ENCODE results near the gene GINS3. TPM values are rescaled to one million over a fixed set of nuclear protein-coding genes. Genes with fewer than 3 reads are reported as not detected.
"Not testable (repeated sequence)": the region's sequence is repeated elsewhere in the genome, so short reads cannot be mapped to it uniquely, and the experiment has no call there.

The GINS3 gene
- total and polyA plus RNA-seq, 10 of the 15 experiments (the other 5 are each of a cell fraction or from before 2014, with no cell fraction given) = 13.6 to 22.4 (median 15.6) TPM

DNA sequence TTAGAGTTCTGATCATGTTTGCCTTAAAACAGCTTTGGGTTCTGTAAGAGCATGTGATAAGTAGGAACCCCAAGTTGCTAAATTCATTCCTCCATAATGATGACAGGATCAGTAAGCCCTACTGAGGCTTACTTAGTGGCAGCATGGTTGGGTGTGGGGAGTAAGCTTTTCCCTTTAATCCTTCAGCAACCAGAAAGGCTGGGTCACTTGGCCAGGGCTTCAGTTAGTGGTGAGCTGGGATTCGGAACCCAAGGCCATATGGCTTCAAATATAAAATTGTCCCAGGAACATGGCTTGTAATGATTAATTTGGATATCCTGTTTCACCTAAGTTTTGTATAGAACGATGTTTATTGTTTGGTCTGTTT, 850 bp downstream of the GINS3 start:
- CTCF ChIA-PET = interaction anchor here (0.8 to 2.2 kb wide), 3 partner anchors 57 to 453 kb away, joined by 3 to 12 read pairs (median 3); no protein-coding TSS in a partner anchor
- no peaks in the 10 kb centered on the region for H3K36me3 ChIP-seq (ENCODE audit: control insufficient read depth in 2 of 2, insufficient read depth in 2 of 2, low read length in 1 of 2)
- DNase-seq (ENCODE audit: low read depth, low spot score) (no peak), ATAC-seq (peak; percentile 47), FAIRE-seq (peak; percentile 52)
- in situ Hi-C loops (cut with MboI) (loop anchor here (10.0 kb wide), 1 partner anchor 242 kb away; no protein-coding TSS in a partner anchor), intact Hi-C loops (cut with micrococcal nuclease; ENCODE audit: unreplicated experiment) (loop anchor here (5.0 kb wide), 1 partner anchor 239 kb away; no protein-coding TSS in a partner anchor)
- TF ChIP-seq ASH2L (IDR thresholded peaks at IDR 0.05; ENCODE audit: borderline replicate concordance, low read depth) = no peak
- no peak for TF ChIP-seq TARDBP (IDR thresholded peaks at IDR 0.05; ENCODE audit: borderline replicate concordance)
- TF ChIP-seq SMC3 (IDR thresholded peaks at IDR 0.05; ENCODE audit: borderline replicate concordance, low read length) = no peak
- TF ChIP-seq TBL1XR1 (IDR thresholded peaks at IDR 0.05; ENCODE audit: low read depth, low read length) = no peak
- TF ChIP-seq ZNF217 (IDR thresholded peaks at IDR 0.05) = no peak
- no peak for TF ChIP-seq SP1 (IDR thresholded peaks at IDR 0.05; ENCODE audit: low read depth, low read length)
- TF ChIP-seq, protein P1, sequence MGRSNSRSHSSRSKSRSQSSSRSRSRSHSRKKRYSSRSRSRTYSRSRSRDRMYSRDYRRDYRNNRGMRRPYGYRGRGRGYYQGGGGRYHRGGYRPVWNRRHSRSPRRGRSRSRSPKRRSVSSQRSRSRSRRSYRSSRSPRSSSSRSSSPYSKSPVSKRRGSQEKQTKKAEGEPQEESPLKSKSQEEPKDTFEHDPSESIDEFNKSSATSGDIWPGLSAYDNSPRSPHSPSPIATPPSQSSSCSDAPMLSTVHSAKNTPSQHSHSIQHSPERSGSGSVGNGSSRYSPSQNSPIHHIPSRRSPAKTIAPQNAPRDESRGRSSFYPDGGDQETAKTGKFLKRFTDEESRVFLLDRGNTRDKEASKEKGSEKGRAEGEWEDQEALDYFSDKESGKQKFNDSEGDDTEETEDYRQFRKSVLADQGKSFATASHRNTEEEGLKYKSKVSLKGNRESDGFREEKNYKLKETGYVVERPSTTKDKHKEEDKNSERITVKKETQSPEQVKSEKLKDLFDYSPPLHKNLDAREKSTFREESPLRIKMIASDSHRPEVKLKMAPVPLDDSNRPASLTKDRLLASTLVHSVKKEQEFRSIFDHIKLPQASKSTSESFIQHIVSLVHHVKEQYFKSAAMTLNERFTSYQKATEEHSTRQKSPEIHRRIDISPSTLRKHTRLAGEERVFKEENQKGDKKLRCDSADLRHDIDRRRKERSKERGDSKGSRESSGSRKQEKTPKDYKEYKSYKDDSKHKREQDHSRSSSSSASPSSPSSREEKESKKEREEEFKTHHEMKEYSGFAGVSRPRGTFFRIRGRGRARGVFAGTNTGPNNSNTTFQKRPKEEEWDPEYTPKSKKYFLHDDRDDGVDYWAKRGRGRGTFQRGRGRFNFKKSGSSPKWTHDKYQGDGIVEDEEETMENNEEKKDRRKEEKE (IDR thresholded peaks at IDR 0.05) = no peak
- TF ChIP-seq SREBF2 (IDR thresholded peaks at IDR 0.05; ENCODE audit: low read length) = no peak
- no peak for TF ChIP-seq ZNF207 (IDR thresholded peaks at IDR 0.05; ENCODE audit: borderline replicate concordance)
- TF ChIP-seq SRF (IDR thresholded peaks at IDR 0.05; ENCODE audit: low read depth in 2 of 2, low read length in 2 of 2) = no peak
- TF ChIP-seq MYC (IDR thresholded peaks at IDR 0.05; ENCODE audit: insufficient read depth, insufficient read length, insufficient replicate concordance, low read length, severe bottlenecking) = no peak
- no peak for TF ChIP-seq IRF3 (IDR thresholded peaks at IDR 0.05)
- RAD21 ChIA-PET (ENCODE audit: unreplicated experiment) = interaction anchor here (0.6 to 2.0 kb wide), 2 partner anchors 57 to 335 kb away, joined by 4 to 5 read pairs; no protein-coding TSS in a partner anchor
- H3K9me3 ChIP-seq (replicated peaks; ENCODE audit: control insufficient read depth, insufficient read depth, low read length) = peaks cover 2% of the 10 kb centered on the region; the same call in 2 of the 3 replicates
- SMC1A ChIA-PET (ENCODE audit: uncharacterized antibody, unreplicated experiment) = interaction anchor here (0.7 to 1.8 kb wide), 4 partner anchors 9 to 1239 kb away, joined by 3 to 4 read pairs (median 4); a partner anchor contains a TSS
- H3K27ac ChIP-seq (ENCODE audit: control insufficient read depth, insufficient read depth) = peak overlapping the region; percentile 83
- H3K4me3 ChIP-seq = peak overlapping the region; percentile 99
- H3K4me1 ChIP-seq (ENCODE audit: control insufficient read depth, insufficient read depth, low read length) = no peaks in the 10 kb centered on the region
- 4% methylated on average over 2 of the region's 2 CpGs for WGBS (ENCODE audit: insufficient coverage, insufficient replicate concordance, low lambda C conversion rate, missing lambda C conversion rate)
- peak overlapping the region; percentile 96 for H3K4me2 ChIP-seq (ENCODE audit: control insufficient read depth, insufficient read depth)
- peak overlapping the region; percentile 100 for H2AFZ ChIP-seq (ENCODE audit: control insufficient read depth, low read depth, low read length)
- H3K27me3 ChIP-seq (replicated peaks in 1 of 2; ENCODE audit: control insufficient read depth in 2 of 2, insufficient read depth in 2 of 2, low read length in 1 of 2) = no peaks in the 10 kb centered on the region
- no peaks in the 10 kb centered on the region for H4K20me1 ChIP-seq (ENCODE audit: control insufficient read depth, insufficient read depth)
- H3K79me2 ChIP-seq (ENCODE audit: control insufficient read depth, insufficient read depth, low read length) = peaks cover 10% of the 10 kb centered on the region
- POLR2A ChIA-PET = no interaction called here
- peak overlapping the region; percentile 86 for H3K9ac ChIP-seq (ENCODE audit: control insufficient read depth, insufficient read depth, low read length)
- BruUV-seq (replicated peaks) = no TSS peak

DNA sequence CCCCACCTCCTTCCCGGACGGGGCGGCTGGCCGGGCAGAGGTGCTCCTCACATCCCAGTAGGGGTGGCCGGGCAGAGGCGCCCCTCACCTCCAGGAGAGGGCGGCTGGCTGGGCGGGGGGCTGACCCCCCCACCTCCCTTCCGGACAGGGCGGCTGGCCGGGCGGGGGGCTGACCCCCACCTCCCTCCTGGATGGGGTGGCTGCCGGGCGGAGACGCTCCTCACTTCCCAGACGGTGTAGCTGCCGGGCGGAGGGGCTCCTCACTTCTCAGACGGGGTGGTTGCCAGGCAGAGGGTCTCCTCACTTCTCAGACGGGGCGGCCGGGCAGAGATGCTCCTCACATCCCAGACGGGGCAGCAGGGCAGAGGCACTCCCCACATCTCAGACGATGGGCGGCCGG, 4.6 kb downstream of the GINS3 start:
- intact Hi-C loops (cut with micrococcal nuclease; ENCODE audit: unreplicated experiment) = not testable (repeated sequence)
- in situ Hi-C loops (cut with MboI) = loop anchor here (10.0 kb wide), 1 partner anchor 238 kb away; no protein-coding TSS in a partner anchor

More for the DNA sequence above, 4.6 kb downstream of the GINS3 start:
- 98% methylated on average over 21 of the region's 26 CpGs for WGBS (ENCODE audit: insufficient coverage, insufficient replicate concordance, low lambda C conversion rate, missing lambda C conversion rate)
- BruUV-seq (replicated peaks); H3K79me2 ChIP-seq (ENCODE audit: control insufficient read depth, insufficient read depth, low read length); H4K20me1 ChIP-seq (ENCODE audit: control insufficient read depth, insufficient read depth); H3K9ac ChIP-seq (ENCODE audit: control insufficient read depth, insufficient read depth, low read length); FAIRE-seq; H2AFZ ChIP-seq (ENCODE audit: control insufficient read depth, low read depth, low read length); H3K4me2 ChIP-seq (ENCODE audit: control insufficient read depth, insufficient read depth); H3K9me3 ChIP-seq (replicated peaks; ENCODE audit: control insufficient read depth, insufficient read depth, low read length); POLR2A ChIA-PET; ATAC-seq; DNase-seq (ENCODE audit: low read depth, low spot score); H3K27ac ChIP-seq (ENCODE audit: control insufficient read depth, insufficient read depth); H3K27me3 ChIP-seq (replicated peaks in 1 of 2; ENCODE audit: control insufficient read depth in 2 of 2, insufficient read depth in 2 of 2, low read length in 1 of 2); RAD21 ChIA-PET (ENCODE audit: unreplicated experiment); H3K36me3 ChIP-seq (ENCODE audit: control insufficient read depth in 2 of 2, insufficient read depth in 2 of 2, low read length in 1 of 2); H3K4me3 ChIP-seq; H3K4me1 ChIP-seq (ENCODE audit: control insufficient read depth, insufficient read depth, low read length); CTCF ChIA-PET: not testable (repeated sequence)
- SMC1A ChIA-PET (ENCODE audit: uncharacterized antibody, unreplicated experiment) = interaction anchor here (2.0 kb wide), 1 partner anchor 11 kb away, joined by 8 read pairs; no protein-coding TSS in a partner anchor
